HCT116 (cell line): ENCODE data around the gene RNF25. TPM values are rescaled to one million over a fixed set of nuclear protein-coding genes. Genes with fewer than 3 reads are reported as not detected.
A peak's percentile ranks its signal among the peaks of the same experiment; 100 is the strongest.
"Not testable (repeated sequence)": the region's sequence is repeated elsewhere in the genome, so short reads cannot be mapped to it uniquely, and the experiment has no call there.

Experiments
- ATAC-seq: fragments of 200-7000 bp; cut with Tn5 transposase; 2 replicates; pipeline ENCODE4 v1.9.1; 2020; ENCODE audit warnings: mild to moderate bottlenecking, moderate library complexity
- BruUV-seq: library from RNA; stranded (reverse); fragments of 400-500 nt; replicated peaks from 2 replicates; lab custom pipeline; 2021; lab: Mats Ljungman, UMichigan
- CTCF ChIA-PET: fragments of 300-600 bp; sonication (Branson Sonifier 250); formaldehyde crosslinking; loops from one replicate; lab custom pipeline; 2021; ENCODE audit warnings: antibody characterized with exemption; lab: Charles Lee
- POLR2A ChIA-PET: fragments of 300-600, 350-600 bp; sonication (Branson Sonifier 250); formaldehyde crosslinking; loops from one replicate; lab custom pipeline; 2021; ENCODE audit warnings: antibody characterized with exemption; lab: Charles Lee
- RAD21 ChIA-PET, 2 experiments: fragments of 300-600 bp; sonication (Branson Sonifier 250); formaldehyde crosslinking; loops; one replicate each; lab custom pipeline; 2023; ENCODE audit warnings: low total read pairs in 2 of 2; ENCODE audit not compliant: uncharacterized antibody in 2 of 2, unreplicated experiment in 2 of 2, low non-redundant PET in 1 of 2; lab: Charles Lee
- DNase-seq: peaks from one replicate; pipeline ENCODE4 v3.0.0-alpha.2; 2010; ENCODE audit warnings: low read depth, low spot score
- H2AFZ ChIP-seq: fragments of 200-600 bp; shearing (Covaris generic), sonication (generic); 2 replicates; pipeline ENCODE4 v1.6.1; 2017; ENCODE audit warnings: low read depth, mixed run types, mixed read lengths, antibody characterized with exemption, low read length; ENCODE audit not compliant: poor library complexity, severe bottlenecking
- H3K27ac ChIP-seq: 2 replicates; pipeline ENCODE4 v1.5.1; 2012; ENCODE audit warnings: low read depth, low read length
- H3K27me3 ChIP-seq: fragments of 200-600 bp; sonication (generic); 2 replicates; pipeline ENCODE4 v1.6.1; 2016; ENCODE audit warnings: mixed run types, low read length, mixed read lengths; ENCODE audit not compliant: insufficient read depth
- H3K36me3 ChIP-seq, 2 experiments: fragments of 200-500 bp in 1 of 2; fragments of 200-600 bp in 1 of 2; sonication (Bioruptor generic) in 1 of 2; sonication (generic) in 1 of 2; 2 replicates each; pipeline versions ENCODE4 v1.5.1 to v1.6.1; 2014 to 2016; ENCODE audit warnings: low read length in 2 of 2, inconsistent platforms in 1 of 2, mixed read lengths in 1 of 2, mixed run types in 1 of 2; ENCODE audit not compliant: insufficient read depth in 2 of 2, control insufficient read depth in 1 of 2
- H3K4me1 ChIP-seq, 2 experiments: fragments of 200-600 bp in 1 of 2; sonication (generic) in 1 of 2; 2 replicates each; pipeline versions ENCODE4 v1.5.1 to v1.6.1; 2012 to 2017; ENCODE audit warnings: low read length in 2 of 2, inconsistent platforms in 1 of 2, mild to moderate bottlenecking in 1 of 2, mixed read lengths in 1 of 2, mixed run types in 1 of 2, moderate library complexity in 1 of 2; ENCODE audit not compliant: insufficient read depth in 2 of 2, control insufficient read depth in 1 of 2
- H3K4me2 ChIP-seq: fragments of 200-600 bp; sonication (generic); 2 replicates; pipeline ENCODE4 v1.6.1; 2017; ENCODE audit warnings: mixed run types, low read length, mixed read lengths
- H3K4me3 ChIP-seq, 2 experiments: fragments of 200-600 bp in 1 of 2; sonication (generic) in 1 of 2; replicated peaks in 1 of 2; 2 replicates each; pipeline ENCODE4 v1.5.1; 2011 to 2016; ENCODE audit warnings: low read length in 2 of 2, control low read depth in 1 of 2, low read depth in 1 of 2, mild to moderate bottlenecking in 1 of 2, mixed read lengths in 1 of 2, mixed run types in 1 of 2
- H3K79me2 ChIP-seq: fragments of 200-600 bp; sonication (generic); 2 replicates; pipeline ENCODE4 v1.6.1; 2017; ENCODE audit warnings: mild to moderate bottlenecking, mixed run types, low read length, moderate library complexity, mixed read lengths; ENCODE audit not compliant: insufficient read depth
- H3K9ac ChIP-seq: fragments of 200-600 bp; sonication (generic); 2 replicates; pipeline ENCODE4 v1.6.1; 2016; ENCODE audit warnings: low read length, mixed read lengths
- H3K9me2 ChIP-seq: fragments of 200-600 bp; sonication (generic), shearing (Covaris generic); 2 replicates; pipeline ENCODE4 v1.6.1; 2017; ENCODE audit warnings: mixed run types, mild to moderate bottlenecking, moderate library complexity; ENCODE audit not compliant: insufficient read depth
- H3K9me3 ChIP-seq, 2 experiments: fragments of 200-500 bp in 1 of 2; fragments of 200-600 bp in 1 of 2; sonication (Bioruptor generic) in 1 of 2; sonication (generic) in 1 of 2; 2 replicates each; pipeline ENCODE4 v1.6.1; 2014 to 2017; ENCODE audit warnings: low read length in 2 of 2, mixed read lengths in 2 of 2, inconsistent platforms in 1 of 2, low read depth in 1 of 2, mild to moderate bottlenecking in 1 of 2, mixed run types in 1 of 2, moderate library complexity in 1 of 2; ENCODE audit not compliant: control insufficient read depth in 1 of 2, insufficient read depth in 1 of 2
- H4K20me1 ChIP-seq: fragments of 200-600 bp; sonication (generic), shearing (Covaris generic); 2 replicates; pipeline ENCODE4 v1.6.1; 2017; ENCODE audit warnings: mixed run types, mild to moderate bottlenecking, moderate library complexity; ENCODE audit not compliant: insufficient read depth
- CBX3 ChIP-seq: IDR thresholded peaks from 2 replicates; pipeline ENCODE4 v1.6.1; 2012; ENCODE audit warnings: low read depth
- RAD21 ChIP-seq: IDR thresholded peaks from 2 replicates; pipeline ENCODE4 v1.6.1; 2012; ENCODE audit warnings: low read depth, mild to moderate bottlenecking
- SP1 ChIP-seq: IDR thresholded peaks from 2 replicates; pipeline ENCODE4 v1.6.1; 2012; ENCODE audit warnings: low read depth
- YY1 ChIP-seq: IDR thresholded peaks from 2 replicates; pipeline ENCODE4 v1.6.1; 2011; ENCODE audit warnings: low read length, low read depth, moderate library complexity, mild to moderate bottlenecking; ENCODE audit not compliant: insufficient replicate concordance; ENCODE audit errors: extremely low read depth
- intact Hi-C: fragments of 100-400 bp; cut with micrococcal nuclease; formaldehyde crosslinking; loops from 2 replicates; pipeline ENCODE4 v1.10.0; 2022
- total RNA-seq: library from RNA; stranded (reverse); gene quantifications from one replicate; pipeline ENCODE4 v1.2.1, GENCODE V29; 2021; ENCODE audit not compliant: unreplicated experiment
- TF ChIP-seq, protein P1 (sequence below): IDR thresholded peaks from 2 replicates; pipeline ENCODE4 v1.6.1; 2012
- TF ChIP-seq, protein P2 (sequence below), 3 experiments: fragments of 200-600 bp in 1 of 3; sonication (generic) in 1 of 3; IDR thresholded peaks in 2 of 3; conservative IDR thresholded peaks in 1 of 3; 2 replicates each; pipeline ENCODE4 v1.5.1; 2012 to 2017; ENCODE audit warnings: low read depth in 2 of 3, low read length in 2 of 3, antibody characterized with exemption in 1 of 3, borderline replicate concordance in 1 of 3, control low read depth in 1 of 3, mild to moderate bottlenecking in 1 of 3, mixed read lengths in 1 of 3, mixed run types in 1 of 3, moderate library complexity in 1 of 3; ENCODE audit not compliant: insufficient read depth in 1 of 3

Gene RNF25
- total RNA-seq, 1 experiment from 2014 or later, result 23.4 TPM

DNA sequence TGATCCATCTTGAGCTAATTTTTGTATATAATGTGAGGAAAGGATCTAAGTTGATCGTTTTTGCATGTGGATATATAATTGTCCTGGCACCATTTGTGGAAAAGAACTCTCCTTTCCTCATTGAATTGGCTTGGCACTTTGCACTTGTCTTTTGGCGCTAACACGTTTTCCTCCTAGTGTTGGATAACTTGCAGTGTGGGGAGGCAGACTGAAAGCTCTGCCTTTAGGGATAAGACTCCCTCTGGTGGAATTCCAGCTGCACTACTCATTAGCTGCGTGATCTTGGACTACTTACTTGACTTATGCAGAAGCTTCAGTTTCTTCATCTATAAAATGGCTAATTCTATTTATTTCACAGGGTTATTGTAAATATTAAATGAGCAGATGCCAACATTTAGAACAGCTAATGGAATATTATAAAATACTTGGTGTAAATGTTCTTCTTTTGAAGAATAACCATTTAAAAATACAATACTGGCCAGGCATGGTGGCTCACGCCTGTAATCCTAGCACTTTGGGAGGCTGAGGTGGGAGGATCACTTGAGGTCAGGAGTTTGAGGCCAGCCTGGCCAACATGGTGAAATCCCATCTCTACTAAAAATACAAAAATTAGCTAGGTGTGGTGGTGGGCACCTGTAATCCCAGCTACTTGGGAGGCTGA is 15.7 kb upstream of the RNF25 start:
- not testable (repeated sequence) for BruUV-seq, H2AFZ ChIP-seq, H3K9me2 ChIP-seq, H3K9ac ChIP-seq, H3K27ac ChIP-seq, H3K27me3 ChIP-seq, H3K4me2 ChIP-seq, H3K79me2 ChIP-seq, H3K36me3 ChIP-seq, H3K4me1 ChIP-seq, H4K20me1 ChIP-seq, H3K4me3 ChIP-seq, H3K9me3 ChIP-seq
- ATAC-seq, result peak; percentile 100
- CTCF ChIA-PET, result interaction anchor here (0.8 to 2.3 kb wide), 15 partner anchors 9 to 902 kb away, joined by 3 to 41 read pairs (median 6); partner anchors contain the start of genes AAMP, BCS1L, PNKD and RNF25
- TF ChIP-seq RAD21 (peak; percentile 81), SP1 (0 out of 2 replicates have a peak, but pooled peaks have one; percentile 25), CBX3 (peak; percentile 21; the same call in 1 of the 2 replicates), YY1 (peak; percentile 30)
- TF ChIP-seq, protein P1, sequence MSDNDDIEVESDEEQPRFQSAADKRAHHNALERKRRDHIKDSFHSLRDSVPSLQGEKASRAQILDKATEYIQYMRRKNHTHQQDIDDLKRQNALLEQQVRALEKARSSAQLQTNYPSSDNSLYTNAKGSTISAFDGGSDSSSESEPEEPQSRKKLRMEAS, result peak; percentile 46; the same call in 1 of the 2 replicates
- TF ChIP-seq, protein P2, sequence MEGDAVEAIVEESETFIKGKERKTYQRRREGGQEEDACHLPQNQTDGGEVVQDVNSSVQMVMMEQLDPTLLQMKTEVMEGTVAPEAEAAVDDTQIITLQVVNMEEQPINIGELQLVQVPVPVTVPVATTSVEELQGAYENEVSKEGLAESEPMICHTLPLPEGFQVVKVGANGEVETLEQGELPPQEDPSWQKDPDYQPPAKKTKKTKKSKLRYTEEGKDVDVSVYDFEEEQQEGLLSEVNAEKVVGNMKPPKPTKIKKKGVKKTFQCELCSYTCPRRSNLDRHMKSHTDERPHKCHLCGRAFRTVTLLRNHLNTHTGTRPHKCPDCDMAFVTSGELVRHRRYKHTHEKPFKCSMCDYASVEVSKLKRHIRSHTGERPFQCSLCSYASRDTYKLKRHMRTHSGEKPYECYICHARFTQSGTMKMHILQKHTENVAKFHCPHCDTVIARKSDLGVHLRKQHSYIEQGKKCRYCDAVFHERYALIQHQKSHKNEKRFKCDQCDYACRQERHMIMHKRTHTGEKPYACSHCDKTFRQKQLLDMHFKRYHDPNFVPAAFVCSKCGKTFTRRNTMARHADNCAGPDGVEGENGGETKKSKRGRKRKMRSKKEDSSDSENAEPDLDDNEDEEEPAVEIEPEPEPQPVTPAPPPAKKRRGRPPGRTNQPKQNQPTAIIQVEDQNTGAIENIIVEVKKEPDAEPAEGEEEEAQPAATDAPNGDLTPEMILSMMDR (IDR thresholded peaks at IDR 0.05 in 2 of 3, conservative IDR thresholded peaks at IDR 0.05 in 1 of 3; ENCODE audit: borderline replicate concordance in 1 of 3, insufficient read depth in 1 of 3, low read depth in 2 of 3, low read length in 2 of 3), result peak; percentile 84 to 94 (median 90)
- intact Hi-C loops, result loop anchor here (1.0 kb wide), 2 partner anchors 28 to 160 kb away; partner anchors contain the start of genes BCS1L and ZNF142
- RAD21 ChIA-PET, result interaction anchor here (0.8 to 1.2 kb wide), 2 partner anchors 29 kb away, joined by 3 to 7 read pairs; partner anchors contain the start of genes BCS1L (in 1 of the 2) and ZNF142 (in 1 of the 2)
- POLR2A ChIA-PET, result interaction anchor here (1.0 kb wide), 1 partner anchor 160 kb away, joined by 3 read pairs; no protein-coding TSS in a partner anchor
- DNase-seq, result peak; percentile 73
